Fibroblast of lung (primary cell): ENCODE data around the gene FAM187B. TPM values are rescaled to one million over a fixed set of nuclear protein-coding genes. Genes with fewer than 3 reads are reported as not detected.

ENCODE experiments used
- DNase-seq, 2 donors: peaks; one replicate each; pipeline versions ENCODE4 v3.0.0 to v3.0.0-alpha.2; 2010; ENCODE audit warnings: low read depth in 2 of 2
- H2AFZ ChIP-seq: 2 replicates; pipeline ENCODE4 v1.5.1; 2012; ENCODE audit warnings: low read length, control low read depth, inconsistent platforms
- H3K27ac ChIP-seq: 2 replicates; pipeline ENCODE4 v1.5.1; 2011; ENCODE audit warnings: low read length, control low read depth; ENCODE audit not compliant: insufficient read depth
- H3K27me3 ChIP-seq: 2 replicates; pipeline ENCODE4 v1.5.1; 2011; ENCODE audit warnings: mild to moderate bottlenecking, low read length; ENCODE audit not compliant: control insufficient read depth, insufficient read depth
- H3K36me3 ChIP-seq: 2 replicates; pipeline ENCODE4 v1.5.1; 2011; ENCODE audit warnings: low read length; ENCODE audit not compliant: control insufficient read depth, insufficient read depth
- H3K4me1 ChIP-seq: 2 replicates; pipeline ENCODE4 v1.5.1; 2011; ENCODE audit warnings: low read length; ENCODE audit not compliant: control insufficient read depth, insufficient read depth; ENCODE audit errors: extremely low read depth
- H3K4me2 ChIP-seq: 2 replicates; pipeline ENCODE4 v1.5.1; 2011; ENCODE audit warnings: low read length, control low read depth; ENCODE audit not compliant: insufficient read depth; ENCODE audit errors: extremely low read depth
- H3K4me3 ChIP-seq, 4 experiments: fragments of 200-600 bp in 1 of 4; sonication (generic) in 1 of 4; replicated peaks in 1 of 4; 2 replicates each; pipeline ENCODE4 v1.5.1; 2011 to 2016; ENCODE audit warnings: low read length in 4 of 4, low read depth in 3 of 4, mild to moderate bottlenecking in 3 of 4, control low read depth in 2 of 4, inconsistent platforms in 1 of 4, mixed read lengths in 1 of 4; ENCODE audit not compliant: insufficient read depth in 1 of 4; ENCODE audit errors: control extremely low read depth in 1 of 4
- H3K79me2 ChIP-seq: 2 replicates; pipeline ENCODE4 v1.5.1; 2012; ENCODE audit warnings: mild to moderate bottlenecking, low read length, inconsistent platforms; ENCODE audit not compliant: control insufficient read depth, insufficient read depth
- H3K9ac ChIP-seq: 2 replicates; pipeline ENCODE4 v1.5.1; 2011; ENCODE audit warnings: mild to moderate bottlenecking, low read length, control low read depth; ENCODE audit not compliant: insufficient read depth
- H3K9me3 ChIP-seq: 2 replicates; pipeline ENCODE4 v1.5.1; 2012; ENCODE audit warnings: low read depth, low read length; ENCODE audit not compliant: control insufficient read depth, insufficient read depth
- H4K20me1 ChIP-seq: 2 replicates; pipeline ENCODE4 v1.5.1; 2011; ENCODE audit warnings: low read length; ENCODE audit not compliant: control insufficient read depth, insufficient read depth; ENCODE audit errors: extremely low read depth
- CTCF ChIP-seq, 2 donors: IDR thresholded peaks in 1 of 2; conservative IDR thresholded peaks in 1 of 2; 1 replicate in 1 of 2; 2 replicates in 1 of 2; pipeline ENCODE4 v1.5.1; 2011 to 2012; ENCODE audit warnings: low read length in 2 of 2, control low read depth in 1 of 2, inconsistent platforms in 1 of 2, low read depth in 1 of 2, mild to moderate bottlenecking in 1 of 2
- EZH2 ChIP-seq: IDR thresholded peaks from 2 replicates; pipeline ENCODE4 v1.5.1; 2012; ENCODE audit warnings: low read length, control low read depth, mild to moderate bottlenecking; ENCODE audit errors: missing control alignments
- polyA plus RNA-seq, 2 donors: library from polyadenylated mRNA; depleted of rRNA in 1 of 2; stranded (reverse) in 1 of 2; unstranded in 1 of 2; fragments of >200 nt; gene quantifications; 2 replicates each; pipeline ENCODE4 v1.2.1, GENCODE V29; 2011 to 2012; ENCODE audit warnings: missing spikeins in 1 of 2
- total RNA-seq: library from RNA; depleted of rRNA; stranded (reverse); fragments of >200 nt; gene quantifications from 2 replicates; pipeline ENCODE4 v1.2.1, GENCODE V29; 2014

FAM187B gene
- total and polyA plus RNA-seq, 2 donors (not counting 1 experiment from before 2014, with no cell fraction given): not detected

GRCh38 chr19:35273686-35274259 lies 45.2 kb upstream of the FAM187B start:
- no peaks in the 10 kb centered on the region for H3K27me3 ChIP-seq
- no peaks in the 10 kb centered on the region for H3K4me1 ChIP-seq
- H2AFZ ChIP-seq: no peak overlapping the region
- H3K27ac ChIP-seq: no peak overlapping the region
- H3K36me3 ChIP-seq: peaks cover 16% of the 10 kb centered on the region
- H3K9me3 ChIP-seq: no peaks in the 10 kb centered on the region
- no peak overlapping the region for H3K4me3 ChIP-seq
- no peak overlapping the region for H3K9ac ChIP-seq
- no peaks in the 10 kb centered on the region for H4K20me1 ChIP-seq
- no peak overlapping the region for H3K4me2 ChIP-seq
- no peak for DNase-seq
- no peaks in the 10 kb centered on the region for H3K79me2 ChIP-seq
- no peak for TF ChIP-seq CTCF (conservative IDR thresholded peaks at IDR 0.05 in 1 of 2, IDR thresholded peaks at IDR 0.05 in 1 of 2; ENCODE audit: low read depth in 1 of 2, low read length in 2 of 2)
- no peak for TF ChIP-seq EZH2

- no peak for DNase-seq
- no peak overlapping the region for H3K27ac ChIP-seq
Observed at GRCh38 chr19:35272954-35273649, 44.6 kb upstream of the FAM187B start.

More at GRCh38 chr19:35272954-35273649, 44.6 kb upstream of the FAM187B start:
- no peaks in the 10 kb centered on the region for H3K79me2 ChIP-seq
- H3K36me3 ChIP-seq: peaks cover 15% of the 10 kb centered on the region
- H3K27me3 ChIP-seq: no peaks in the 10 kb centered on the region
- TF ChIP-seq CTCF (conservative IDR thresholded peaks at IDR 0.05 in 1 of 2, IDR thresholded peaks at IDR 0.05 in 1 of 2; ENCODE audit: low read depth in 1 of 2, low read length in 2 of 2) (no peak), EZH2 (no peak)
- H3K4me3 ChIP-seq: no peak overlapping the region
- no peak overlapping the region for H3K4me2 ChIP-seq
- no peaks in the 10 kb centered on the region for H4K20me1 ChIP-seq
- H3K9me3 ChIP-seq: no peaks in the 10 kb centered on the region
- H2AFZ ChIP-seq: no peak overlapping the region
- no peak overlapping the region for H3K9ac ChIP-seq
- no peaks in the 10 kb centered on the region for H3K4me1 ChIP-seq
